ENCODE data around the gene NKX3-2.

- TF ChIP-seq, protein P1, sequence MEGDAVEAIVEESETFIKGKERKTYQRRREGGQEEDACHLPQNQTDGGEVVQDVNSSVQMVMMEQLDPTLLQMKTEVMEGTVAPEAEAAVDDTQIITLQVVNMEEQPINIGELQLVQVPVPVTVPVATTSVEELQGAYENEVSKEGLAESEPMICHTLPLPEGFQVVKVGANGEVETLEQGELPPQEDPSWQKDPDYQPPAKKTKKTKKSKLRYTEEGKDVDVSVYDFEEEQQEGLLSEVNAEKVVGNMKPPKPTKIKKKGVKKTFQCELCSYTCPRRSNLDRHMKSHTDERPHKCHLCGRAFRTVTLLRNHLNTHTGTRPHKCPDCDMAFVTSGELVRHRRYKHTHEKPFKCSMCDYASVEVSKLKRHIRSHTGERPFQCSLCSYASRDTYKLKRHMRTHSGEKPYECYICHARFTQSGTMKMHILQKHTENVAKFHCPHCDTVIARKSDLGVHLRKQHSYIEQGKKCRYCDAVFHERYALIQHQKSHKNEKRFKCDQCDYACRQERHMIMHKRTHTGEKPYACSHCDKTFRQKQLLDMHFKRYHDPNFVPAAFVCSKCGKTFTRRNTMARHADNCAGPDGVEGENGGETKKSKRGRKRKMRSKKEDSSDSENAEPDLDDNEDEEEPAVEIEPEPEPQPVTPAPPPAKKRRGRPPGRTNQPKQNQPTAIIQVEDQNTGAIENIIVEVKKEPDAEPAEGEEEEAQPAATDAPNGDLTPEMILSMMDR (IDR thresholded peaks at IDR 0.05): no peak
- TF ChIP-seq POLR2A (IDR thresholded peaks at IDR 0.05): no peak
These were observed 17.6 kb downstream of the NKX3-2 start for GRCh38 chr4:13526658-13527057.
